ENCODE data around the gene RPS2. TPM values are rescaled to one million over a fixed set of nuclear protein-coding genes. Genes with fewer than 3 reads are reported as not detected.

The RPS2 gene
- total RNA-seq, 1 donor from 2014 or later = 1,574 TPM

- DNase-seq = no peak
Measured at GRCh38 chr16:1918351-1919326, 46.0 kb downstream of the RPS2 start, which contains the start of gene HS3ST6. Gene HS3ST6, minus strand, starts transcription at chr16:1918415. Its CDS starts 92 bp downstream, at chr16:1918323.

- no peak for DNase-seq
Measured at GRCh38 chr16:1917665-1918350, 46.8 kb downstream of the RPS2 start.

- no peak for DNase-seq
Measured at GRCh38 chr16:1917056-1917664, 47.5 kb downstream of the RPS2 start.

- DNase-seq = no peak
Measured at GRCh38 chr16:1916640-1916990, 48.0 kb downstream of the RPS2 start.

GRCh38 chr16:1915732-1916639 lies 48.6 kb downstream of the RPS2 start:
- no peak for DNase-seq

- no peak for DNase-seq
Measured at GRCh38 chr16:1914988-1915387, 49.6 kb downstream of the RPS2 start.

- no peak for DNase-seq
Measured at GRCh38 chr16:1914084-1914608, 50.5 kb downstream of the RPS2 start.

- DNase-seq = no peak
Measured at GRCh38 chr16:1913327-1914083, 51.1 kb downstream of the RPS2 start.

- no peak for DNase-seq
Measured at GRCh38 chr16:1912215-1912543, 52.4 kb downstream of the RPS2 start.

Small RNA genes within 50 kb of the gene (small RNA-seq; reads per million reads assigned to genes)
- gene AC005363.2 (not detected), gene RN7SL219P (not detected), gene SNORA10 (not detected), gene SNORA64 (not detected)

Other genes starting within 250 kb of the RPS2 start
- gene NME3, start 193.3 kb downstream of the RPS2 start, total RNA-seq = 26.2 TPM
- 6.9 TPM for gene EME2, start 192.0 kb downstream of the RPS2 start, total RNA-seq
- 30.6 TPM for gene MRPS34, start 191.7 kb downstream of the RPS2 start, total RNA-seq
- 60.5 TPM for gene SPSB3, start 182.3 kb downstream of the RPS2 start, total RNA-seq
- 37.9 TPM for gene NUBP2, start 181.9 kb downstream of the RPS2 start, total RNA-seq
- not detected for gene IGFALS, start 171.1 kb downstream of the RPS2 start, total RNA-seq
- 49.1 TPM for gene HAGH, start 138.0 kb downstream of the RPS2 start, total RNA-seq
- 63.6 TPM for gene FAHD1, start 137.6 kb downstream of the RPS2 start, total RNA-seq
- not detected for gene MEIOB, start 92.7 kb downstream of the RPS2 start, total RNA-seq
- gene HS3ST6, start 46.4 kb downstream of the RPS2 start, total RNA-seq = not detected
- gene MSRB1, start 21.6 kb downstream of the RPS2 start, total RNA-seq = 3.6 TPM
- gene RPL3L, start 10.1 kb downstream of the RPS2 start, total RNA-seq = not detected
- gene NDUFB10, start 5.3 kb downstream of the RPS2 start, total RNA-seq = 63.9 TPM
- gene RNF151, start 2.0 kb upstream of the RPS2 start, total RNA-seq = not detected
- gene TBL3, start 7.2 kb upstream of the RPS2 start, total RNA-seq = 12.0 TPM
- gene NOXO1, start 16.6 kb upstream of the RPS2 start, total RNA-seq = 0.78 TPM
- gene GFER, start 19.4 kb upstream of the RPS2 start, total RNA-seq = 10.9 TPM
- 81.3 TPM for gene SYNGR3, start 25.1 kb upstream of the RPS2 start, total RNA-seq
- 5.5 TPM for gene ZNF598, start 45.0 kb upstream of the RPS2 start, total RNA-seq
- gene NPW, start 55.0 kb upstream of the RPS2 start, total RNA-seq = not detected
- 9.8 TPM for gene NHERF2, start 62.1 kb upstream of the RPS2 start, total RNA-seq
- 20.3 TPM for gene NTHL1, start 83.0 kb upstream of the RPS2 start, total RNA-seq
- 47.3 TPM for gene TSC2, start 83.2 kb upstream of the RPS2 start, total RNA-seq
- 70.3 TPM for gene PKD1, start 171.1 kb upstream of the RPS2 start, total RNA-seq
- gene RAB26, start 183.8 kb upstream of the RPS2 start, total RNA-seq = 5.8 TPM
- gene TRAF7, start 191.0 kb upstream of the RPS2 start, total RNA-seq = 35.6 TPM
- gene CASKIN1, start 231.8 kb upstream of the RPS2 start, total RNA-seq = 23.6 TPM
- gene MLST8, start 240.6 kb upstream of the RPS2 start, total RNA-seq = 10.5 TPM
- gene BRICD5, start 246.0 kb upstream of the RPS2 start, total RNA-seq = 3.7 TPM